Measurements from ENCODE around the gene HAPLN1.

DNA sequence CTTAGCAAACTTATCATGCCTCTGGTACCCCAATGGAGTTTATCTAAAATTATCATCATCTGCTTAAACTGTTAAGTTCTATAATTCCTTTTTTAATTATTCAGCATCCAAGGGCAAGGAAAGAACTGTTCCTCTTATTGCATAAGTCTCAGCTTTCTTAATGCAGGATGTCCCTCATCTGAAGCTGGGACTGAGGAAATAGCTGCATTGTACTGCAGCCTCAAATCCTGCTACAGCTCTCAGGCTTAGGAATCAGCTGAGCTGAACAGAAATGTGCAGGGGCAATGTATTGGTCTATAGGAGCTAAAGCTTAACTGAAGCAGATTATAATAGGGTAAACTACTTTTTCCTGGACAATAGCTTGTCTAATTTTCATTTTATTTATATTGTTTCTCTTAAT lies 48.0 kb downstream of the HAPLN1 start:
- TF ChIP-seq, protein P1, sequence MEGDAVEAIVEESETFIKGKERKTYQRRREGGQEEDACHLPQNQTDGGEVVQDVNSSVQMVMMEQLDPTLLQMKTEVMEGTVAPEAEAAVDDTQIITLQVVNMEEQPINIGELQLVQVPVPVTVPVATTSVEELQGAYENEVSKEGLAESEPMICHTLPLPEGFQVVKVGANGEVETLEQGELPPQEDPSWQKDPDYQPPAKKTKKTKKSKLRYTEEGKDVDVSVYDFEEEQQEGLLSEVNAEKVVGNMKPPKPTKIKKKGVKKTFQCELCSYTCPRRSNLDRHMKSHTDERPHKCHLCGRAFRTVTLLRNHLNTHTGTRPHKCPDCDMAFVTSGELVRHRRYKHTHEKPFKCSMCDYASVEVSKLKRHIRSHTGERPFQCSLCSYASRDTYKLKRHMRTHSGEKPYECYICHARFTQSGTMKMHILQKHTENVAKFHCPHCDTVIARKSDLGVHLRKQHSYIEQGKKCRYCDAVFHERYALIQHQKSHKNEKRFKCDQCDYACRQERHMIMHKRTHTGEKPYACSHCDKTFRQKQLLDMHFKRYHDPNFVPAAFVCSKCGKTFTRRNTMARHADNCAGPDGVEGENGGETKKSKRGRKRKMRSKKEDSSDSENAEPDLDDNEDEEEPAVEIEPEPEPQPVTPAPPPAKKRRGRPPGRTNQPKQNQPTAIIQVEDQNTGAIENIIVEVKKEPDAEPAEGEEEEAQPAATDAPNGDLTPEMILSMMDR (IDR thresholded peaks at IDR 0.05; ENCODE audit: low read depth, low read length, poor library complexity, severe bottlenecking) = no peak
- no peak for TF ChIP-seq EZH2phosphoT487 (IDR thresholded peaks at IDR 0.05; ENCODE audit: borderline replicate concordance, low read length)
